SH-SY5Y (cell line): ENCODE data around the gene RASL10B.

Source experiments
- GATA2 ChIP-seq: IDR thresholded peaks from 2 replicates; pipeline ENCODE4 v1.6.1; 2011; ENCODE audit warnings: mild to moderate bottlenecking, low read depth, low read length
- GATA3 ChIP-seq: IDR thresholded peaks from 2 replicates; pipeline ENCODE4 v1.6.1; 2011; ENCODE audit warnings: low read depth, mild to moderate bottlenecking, low read length, moderate library complexity

GRCh38 chr17:35716173-35716572 lies 15.3 kb upstream of the RASL10B start:
- TF ChIP-seq GATA2 (no peak), GATA3 (no peak)
